Upper lobe of left lung (tissue), 6 donors: ENCODE measurements around the gene KRT78. TPM values are rescaled to one million over a fixed set of nuclear protein-coding genes. Genes with fewer than 3 reads are reported as not detected.

Experiments
- ATAC-seq, 2 donors: fragments of 200-7000 bp; cut with Tn5 transposase; one replicate each; pipeline ENCODE4 v1.9.1; 2022; ENCODE audit warnings: mild to moderate bottlenecking in 2 of 2, moderate library complexity in 2 of 2; ENCODE audit not compliant: low FRiP score in 2 of 2
- DNase-seq, 2 donors: peaks; one replicate each; pipeline ENCODE4 v3.0.0-alpha.2; 2019 to 2020
- H3K27ac ChIP-seq, 4 donors: fragments of 200-600 bp; sonication (generic); one replicate each; pipeline ENCODE4 v1.5.1; 2016 to 2019
- H3K27me3 ChIP-seq, 4 donors: fragments of 200-600 bp; sonication (generic); one replicate each; pipeline ENCODE4 v1.5.1; 2017 to 2019
- H3K36me3 ChIP-seq, 4 donors: fragments of 200-600 bp; sonication (generic); one replicate each; pipeline ENCODE4 v1.5.1; 2016 to 2019
- H3K4me1 ChIP-seq, 4 donors: fragments of 200-600 bp; sonication (generic); one replicate each; pipeline ENCODE4 v1.5.1; 2018 to 2019
- H3K4me3 ChIP-seq, 4 donors: fragments of 200-600 bp; sonication (generic); one replicate each; pipeline ENCODE4 v1.5.1; 2017 to 2019; ENCODE audit warnings: mild to moderate bottlenecking in 2 of 4, moderate library complexity in 1 of 4
- H3K9me3 ChIP-seq, 4 donors: fragments of 200-600 bp; sonication (generic); one replicate each; pipeline ENCODE4 v1.5.1; 2018 to 2019
- CTCF ChIP-seq, 6 experiments: fragments of 450-650 bp in 4 of 6; fragments of 200-600 bp in 2 of 6; sonication (generic) in 2 of 6; IDR thresholded peaks; one replicate each; pipeline ENCODE4 v1.5.1; 2016 to 2019; ENCODE audit warnings: antibody characterized with exemption in 6 of 6
- EP300 ChIP-seq, 4 donors: sonication (generic); formaldehyde crosslinking; IDR thresholded peaks; one replicate each; pipeline ENCODE4 v1.5.1; 2017; ENCODE audit warnings: antibody characterized with exemption in 4 of 4, control low read depth in 2 of 4
- POLR2A ChIP-seq, 4 donors: fragments of 450-650 bp; IDR thresholded peaks; one replicate each; pipeline ENCODE4 v1.5.1; 2016 to 2017; ENCODE audit warnings: antibody characterized with exemption in 4 of 4, mild to moderate bottlenecking in 2 of 4
- POLR2AphosphoS5 ChIP-seq, 2 donors: sonication (generic); formaldehyde crosslinking; IDR thresholded peaks; one replicate each; pipeline ENCODE4 v1.5.1; 2017; ENCODE audit warnings: antibody characterized with exemption in 2 of 2
- WGBS, 2 donors: methylation state at CpG; one replicate each; pipeline ENCODE4 v1.1.5; 2017 to 2018; 5-methylcytosine and 5-hydroxymethylcytosine counted together
- total RNA-seq, 6 donors: library from RNA; depleted of rRNA in 4 of 6; stranded (reverse); fragments of >200 nt in 4 of 6; gene quantifications; one replicate each; pipeline versions ENCODE4 v1.1.0 to v1.2.1, GENCODE V29; 2016 to 2021
- donor health status: DM: no; HTN: no; CAD: no; lungs with moderate emphysema.
- donor health status: DM: no; HTN: yes; CAD: no; lungs with severe emphysema.

The KRT78 gene
- total RNA-seq, 6 donors from 2014 or later = 0.13 to 0.30 TPM; not detected in 4

- 88 to 92% methylated on average over 7 to 9 of the region's 9 CpGs for WGBS, 2 donors
- peaks cover 0 to 5% (median 0%) of the 10 kb centered on the region in 4 donors for H3K27me3 ChIP-seq
Measured at GRCh38 chr12:52811191-52812072, 37.4 kb downstream of the KRT78 start.

DNA sequence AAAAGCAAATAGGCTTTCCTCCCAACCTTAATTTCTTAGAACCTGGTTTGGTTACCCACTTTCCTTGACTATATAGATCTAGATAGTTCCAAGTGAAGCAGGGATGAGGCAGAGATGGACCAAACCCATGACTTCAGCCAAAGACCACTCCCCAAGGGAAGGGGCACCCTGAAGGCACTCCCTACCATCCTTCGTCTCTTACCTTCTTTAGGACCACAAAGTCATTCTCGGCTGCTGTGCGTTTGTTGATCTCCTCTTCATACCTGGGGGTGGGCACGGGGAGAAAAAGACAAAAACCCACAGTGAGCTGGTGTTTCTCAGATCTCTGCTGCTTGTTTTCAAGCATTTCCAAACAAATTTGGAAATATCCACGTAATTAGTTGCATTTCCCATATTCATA, 38.2 kb downstream of the KRT78 start:
- DNase-seq (no peak), ATAC-seq (no peak)
- Histone ChIP-seq H3K4me3 (no peak overlapping the region), H3K36me3 (no peaks in the 10 kb centered on the region), H3K27ac (no peak overlapping the region), H3K27me3 (peaks cover 0 to 5% (median 0%) of the 10 kb centered on the region in 4 donors), H3K9me3 (no peaks in the 10 kb centered on the region), H3K4me1 (peaks cover 3 to 20% (median 13%) of the 10 kb centered on the region in 4 donors)
- WGBS, 2 donors = 68 to 81% methylated on average over 5 of the region's 5 CpGs
- no peak for TF ChIP-seq CTCF (IDR thresholded peaks at IDR 0.05)
- TF ChIP-seq EP300 (IDR thresholded peaks at IDR 0.05) = no peak
- no peak for TF ChIP-seq POLR2A (IDR thresholded peaks at IDR 0.05)
- no peak for TF ChIP-seq POLR2AphosphoS5 (IDR thresholded peaks at IDR 0.05)

More at GRCh38 chr12:52811191-52812072, 37.4 kb downstream of the KRT78 start:
- ATAC-seq (no peak), DNase-seq (no peak)
- TF ChIP-seq POLR2AphosphoS5 (IDR thresholded peaks at IDR 0.05) = no peak
- TF ChIP-seq POLR2A (IDR thresholded peaks at IDR 0.05) = no peak
- TF ChIP-seq EP300 (IDR thresholded peaks at IDR 0.05) = no peak
- TF ChIP-seq CTCF (IDR thresholded peaks at IDR 0.05) = no peak
- H3K4me1 ChIP-seq = peaks cover 3 to 25% (median 18%) of the 10 kb centered on the region in 4 donors
- H3K27ac ChIP-seq = no peak overlapping the region
- H3K36me3 ChIP-seq = no peaks in the 10 kb centered on the region
- H3K9me3 ChIP-seq = no peaks in the 10 kb centered on the region
- H3K4me3 ChIP-seq = no peak overlapping the region

DNA sequence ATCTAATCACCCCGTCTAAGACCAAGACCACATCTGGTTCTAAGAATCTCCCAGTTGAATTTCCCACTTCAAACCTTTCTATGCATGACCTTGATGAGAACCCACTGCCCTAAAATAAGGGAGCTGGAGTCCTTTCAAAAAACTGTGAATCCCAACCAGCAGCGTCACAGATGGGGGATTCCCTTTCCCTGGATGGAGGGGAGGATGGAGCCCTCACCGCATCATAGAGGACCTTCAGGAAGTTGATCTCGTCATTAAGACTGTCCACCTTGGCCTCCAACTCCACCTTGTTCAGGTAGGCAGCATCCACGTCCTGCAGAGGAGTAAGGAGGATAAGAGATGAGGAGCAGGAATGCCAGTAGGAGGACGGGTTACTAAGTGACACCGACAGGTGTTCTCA, 39.6 kb downstream of the KRT78 start:
- WGBS, 2 donors = 81 to 82% methylated on average over 7 of the region's 7 CpGs
- DNase-seq (no peak), ATAC-seq (no peak)
- TF ChIP-seq POLR2A (IDR thresholded peaks at IDR 0.05) (no peak), CTCF (IDR thresholded peaks at IDR 0.05) (no peak), POLR2AphosphoS5 (IDR thresholded peaks at IDR 0.05) (no peak), EP300 (IDR thresholded peaks at IDR 0.05) (no peak)
- Histone ChIP-seq H3K27me3 (peaks cover 0 to 5% (median 0%) of the 10 kb centered on the region in 4 donors), H3K4me1 (peaks cover 2 to 10% (median 7%) of the 10 kb centered on the region in 4 donors), H3K4me3 (no peak overlapping the region), H3K36me3 (no peaks in the 10 kb centered on the region), H3K9me3 (no peaks in the 10 kb centered on the region), H3K27ac (no peak overlapping the region)

DNA sequence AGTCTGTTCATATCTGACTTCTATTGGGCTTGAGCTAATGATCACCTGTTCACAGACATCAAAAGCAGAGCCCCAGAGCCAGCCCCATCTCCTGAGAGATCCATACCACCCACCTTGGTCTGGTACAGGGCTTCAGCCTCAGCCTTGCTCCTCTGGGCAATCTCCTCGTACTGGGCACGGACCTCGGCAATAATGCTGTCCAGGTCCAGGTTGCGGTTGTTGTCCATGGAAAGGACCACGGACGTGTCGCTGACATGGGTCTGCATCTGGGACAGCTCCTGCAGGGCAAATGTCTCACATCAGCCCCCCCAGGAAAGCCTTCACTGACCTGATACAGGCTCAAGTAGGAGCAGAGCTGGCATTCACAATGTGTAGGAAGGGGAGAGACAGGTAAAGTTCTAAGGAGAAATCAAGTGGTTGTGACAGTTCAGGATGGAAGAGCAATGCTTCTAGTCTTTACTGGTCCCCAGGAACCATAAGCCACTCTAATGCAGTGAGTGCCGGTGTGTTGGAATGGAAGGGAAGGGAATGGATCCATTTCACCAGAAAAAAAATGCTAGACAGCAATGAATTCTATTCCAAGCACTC, 40.1 kb downstream of the KRT78 start:
- Histone ChIP-seq H3K9me3 (no peaks in the 10 kb centered on the region), H3K4me1 (peaks cover 0 to 5% (median 2%) of the 10 kb centered on the region in 4 donors), H3K36me3 (no peaks in the 10 kb centered on the region), H3K4me3 (no peak overlapping the region), H3K27ac (no peak overlapping the region), H3K27me3 (peaks cover 0 to 5% (median 0%) of the 10 kb centered on the region in 4 donors)
- no peak for ATAC-seq
- TF ChIP-seq CTCF (IDR thresholded peaks at IDR 0.05) = no peak
- no peak for TF ChIP-seq POLR2A (IDR thresholded peaks at IDR 0.05)
- no peak for TF ChIP-seq POLR2AphosphoS5 (IDR thresholded peaks at IDR 0.05)
- TF ChIP-seq EP300 (IDR thresholded peaks at IDR 0.05) = no peak
- WGBS, 2 donors = 89% methylated on average over 5 to 8 of the region's 8 CpGs
- DNase-seq = no peak
